Dendritic cell treated with granulocyte-macrophage colony-stimulating factor and Interleukin-4, amounts not matched to agents 40 ng/mL and 50 ng/mL, for 4 days (primary cell): ENCODE results near the gene RPP25L.

Experiments used
- H3K27ac Mint-ChIP-seq: one replicate; pipeline ENCODE4 v1.8.0; 2022; ENCODE audit warnings: mild to moderate bottlenecking, mixed read lengths
- H3K27me3 Mint-ChIP-seq: one replicate; pipeline ENCODE4 v1.8.0; 2022; ENCODE audit warnings: mild to moderate bottlenecking, mixed read lengths
- H3K36me3 Mint-ChIP-seq: one replicate; pipeline ENCODE4 v1.8.0; 2022; ENCODE audit warnings: low read depth, mixed read lengths
- H3K4me1 Mint-ChIP-seq: one replicate; pipeline ENCODE4 v1.8.0; 2022; ENCODE audit warnings: low read depth, mixed read lengths
- H3K4me3 Mint-ChIP-seq: one replicate; pipeline ENCODE4 v1.8.0; 2022; ENCODE audit warnings: mild to moderate bottlenecking, moderate library complexity, mixed read lengths
- H3K9me3 Mint-ChIP-seq: one replicate; pipeline ENCODE4 v1.8.0; 2022; ENCODE audit warnings: mixed read lengths
- intact Hi-C: fragments of 100-400 bp; cut with micrococcal nuclease; formaldehyde crosslinking; loops from one replicate; pipeline ENCODE4 v1.15.0; 2022

RPP25L gene

GRCh38 chr9:34633166-34633565 lies 21.3 kb upstream of the RPP25L start:
- H3K27me3 Mint-ChIP-seq, result peaks cover 42% of the 10 kb centered on the region
- H3K9me3 Mint-ChIP-seq, result no peaks in the 10 kb centered on the region
- peaks cover 37% of the 10 kb centered on the region for H3K4me1 Mint-ChIP-seq
- intact Hi-C loops, result no loop called here
- peaks cover 15% of the 10 kb centered on the region for H3K36me3 Mint-ChIP-seq
- no peak overlapping the region for H3K4me3 Mint-ChIP-seq
- no peak overlapping the region for H3K27ac Mint-ChIP-seq

DNA sequence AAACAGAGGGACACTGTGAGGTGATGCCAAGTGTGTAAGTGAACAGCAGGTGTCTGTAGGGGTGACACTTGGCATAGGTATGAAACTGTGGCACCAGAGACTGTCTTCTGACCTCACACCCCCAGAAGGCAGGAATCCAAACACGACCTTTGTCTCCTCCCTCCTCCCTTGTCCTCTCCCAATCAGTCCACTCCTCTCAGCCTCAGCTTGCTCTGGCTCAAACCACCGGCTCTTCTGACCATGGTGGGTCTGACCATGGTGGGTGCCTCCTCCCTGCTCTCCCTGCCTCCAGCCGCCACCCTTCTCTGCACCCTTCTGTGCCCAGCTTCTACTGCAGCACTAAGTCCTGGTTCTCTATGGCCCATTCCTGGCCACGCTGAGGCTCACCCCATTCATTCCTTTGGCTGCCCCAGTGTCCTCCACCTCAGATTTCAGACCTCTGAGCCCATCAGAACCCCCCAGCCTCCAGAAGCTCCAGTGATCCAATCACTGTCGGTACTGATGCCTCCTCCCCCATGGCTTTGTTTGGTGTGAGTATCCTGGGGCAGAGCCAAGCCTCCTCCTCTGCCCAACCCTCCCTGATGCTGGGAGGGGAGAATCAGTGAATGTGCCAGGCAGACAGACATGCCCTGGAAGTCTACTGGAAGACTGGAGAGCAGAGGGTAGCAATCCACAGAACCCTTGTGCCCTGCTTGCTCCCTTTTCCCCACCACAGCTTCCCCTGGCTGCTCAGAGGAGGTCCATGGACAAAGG lies 18.7 kb upstream of the RPP25L start:
- Mint-ChIP-seq H3K4me1 (peaks cover 23% of the 10 kb centered on the region), H3K27ac (no peak overlapping the region), H3K9me3 (no peaks in the 10 kb centered on the region), H3K4me3 (no peak overlapping the region), H3K36me3 (peaks cover 11% of the 10 kb centered on the region), H3K27me3 (peaks cover 68% of the 10 kb centered on the region)
- intact Hi-C loops, result no loop called here

- Mint-ChIP-seq H3K36me3 (no peaks in the 10 kb centered on the region), H3K27me3 (peaks cover 79% of the 10 kb centered on the region), H3K4me3 (peak overlapping the region; percentile 65), H3K27ac (no peak overlapping the region), H3K4me1 (peaks cover 15% of the 10 kb centered on the region), H3K9me3 (no peaks in the 10 kb centered on the region)
- intact Hi-C loops, result no loop called here
Measured at GRCh38 chr9:34629491-34629808, 17.6 kb upstream of the RPP25L start.

- H3K9me3 Mint-ChIP-seq, result no peaks in the 10 kb centered on the region
- H3K4me3 Mint-ChIP-seq, result peak within 1 kb of the TSS; percentile 65
- H3K27me3 Mint-ChIP-seq, result peaks cover 85% of the 10 kb centered on the region
- intact Hi-C loops, result no loop called here
- no peaks in the 10 kb centered on the region for H3K36me3 Mint-ChIP-seq
- H3K4me1 Mint-ChIP-seq, result peaks cover 17% of the 10 kb centered on the region
- H3K27ac Mint-ChIP-seq, result no peak within 1 kb of the TSS
Measured at GRCh38 chr9:34628656-34629490, 17.0 kb upstream of the RPP25L start, which contains the start of gene ARID3C. Gene ARID3C (minus strand): TSS chr9:34629066. CDS start chr9:34628014, 1,052 bp downstream.

DNA sequence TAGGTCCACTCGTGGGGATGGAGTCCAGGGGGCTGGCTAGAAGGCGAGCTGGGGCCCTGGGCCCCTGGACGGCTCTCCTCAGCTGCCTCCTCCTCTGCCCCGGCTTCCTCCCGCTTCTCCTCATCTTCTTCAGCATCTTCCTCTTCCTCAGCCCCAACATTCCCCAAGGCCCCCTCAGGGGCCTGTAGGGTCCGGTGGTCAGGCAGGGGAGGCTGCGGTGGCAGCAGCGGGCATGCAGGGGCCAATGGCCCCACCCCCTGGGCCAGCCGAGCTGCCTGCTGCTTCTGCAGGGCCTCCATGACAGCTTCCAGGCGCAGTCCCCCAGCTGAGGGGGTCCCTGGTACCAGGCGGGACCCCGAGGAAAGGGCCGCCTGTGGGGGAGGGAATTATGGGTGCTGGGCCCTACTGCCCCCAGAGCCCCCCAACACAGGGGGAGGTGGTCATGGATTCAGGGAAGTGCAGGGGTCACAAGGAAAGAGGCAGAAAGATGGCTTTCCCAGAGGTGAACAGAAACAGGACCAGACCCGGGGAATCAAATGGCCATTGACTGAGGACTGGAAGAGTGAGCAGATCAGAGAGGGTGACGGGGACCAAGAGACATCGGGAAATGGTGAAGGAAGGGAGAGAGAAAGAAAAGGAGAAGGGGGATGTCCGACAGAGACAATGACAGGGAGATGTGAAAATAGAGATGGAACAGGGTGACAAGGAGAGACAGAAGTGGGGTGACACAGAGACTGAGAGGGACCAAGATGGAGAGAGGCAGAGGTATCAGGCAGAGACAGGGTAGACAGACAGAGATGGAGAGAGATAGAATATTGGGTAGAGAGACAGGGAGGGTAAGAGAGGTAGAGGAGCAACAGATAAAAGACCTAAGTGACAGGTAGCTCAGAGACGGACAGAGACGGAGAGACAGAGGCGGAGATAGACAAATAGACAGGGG lies 16.1 kb upstream of the RPP25L start:
- Mint-ChIP-seq H3K27ac (no peak overlapping the region), H3K9me3 (no peaks in the 10 kb centered on the region), H3K36me3 (no peaks in the 10 kb centered on the region), H3K27me3 (peaks cover 94% of the 10 kb centered on the region), H3K4me1 (peaks cover 23% of the 10 kb centered on the region), H3K4me3 (peak overlapping the region; percentile 63)
- intact Hi-C loops, result no loop called here

DNA sequence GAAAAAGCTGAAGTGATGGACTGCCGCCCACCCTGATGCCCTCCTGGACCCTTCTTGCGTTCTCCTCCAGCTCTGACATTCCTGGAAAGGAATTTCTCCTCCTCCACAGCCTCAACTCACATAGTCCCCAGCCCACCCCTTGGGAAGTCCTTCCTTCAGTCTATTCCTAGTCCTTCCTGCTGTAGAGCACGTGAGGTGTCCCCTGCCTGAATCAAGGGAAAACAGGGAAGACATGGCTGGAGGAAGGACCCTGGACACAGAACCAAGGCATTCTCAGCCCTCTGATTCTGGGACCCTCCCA lies 13.2 kb upstream of the RPP25L start:
- intact Hi-C loops, result no loop called here
- H3K36me3 Mint-ChIP-seq, result peaks cover 4% of the 10 kb centered on the region
- no peak overlapping the region for H3K4me3 Mint-ChIP-seq
- no peaks in the 10 kb centered on the region for H3K9me3 Mint-ChIP-seq
- H3K27me3 Mint-ChIP-seq, result peaks cover 90% of the 10 kb centered on the region
- H3K4me1 Mint-ChIP-seq, result peaks cover 32% of the 10 kb centered on the region
- H3K27ac Mint-ChIP-seq, result no peak overlapping the region

DNA sequence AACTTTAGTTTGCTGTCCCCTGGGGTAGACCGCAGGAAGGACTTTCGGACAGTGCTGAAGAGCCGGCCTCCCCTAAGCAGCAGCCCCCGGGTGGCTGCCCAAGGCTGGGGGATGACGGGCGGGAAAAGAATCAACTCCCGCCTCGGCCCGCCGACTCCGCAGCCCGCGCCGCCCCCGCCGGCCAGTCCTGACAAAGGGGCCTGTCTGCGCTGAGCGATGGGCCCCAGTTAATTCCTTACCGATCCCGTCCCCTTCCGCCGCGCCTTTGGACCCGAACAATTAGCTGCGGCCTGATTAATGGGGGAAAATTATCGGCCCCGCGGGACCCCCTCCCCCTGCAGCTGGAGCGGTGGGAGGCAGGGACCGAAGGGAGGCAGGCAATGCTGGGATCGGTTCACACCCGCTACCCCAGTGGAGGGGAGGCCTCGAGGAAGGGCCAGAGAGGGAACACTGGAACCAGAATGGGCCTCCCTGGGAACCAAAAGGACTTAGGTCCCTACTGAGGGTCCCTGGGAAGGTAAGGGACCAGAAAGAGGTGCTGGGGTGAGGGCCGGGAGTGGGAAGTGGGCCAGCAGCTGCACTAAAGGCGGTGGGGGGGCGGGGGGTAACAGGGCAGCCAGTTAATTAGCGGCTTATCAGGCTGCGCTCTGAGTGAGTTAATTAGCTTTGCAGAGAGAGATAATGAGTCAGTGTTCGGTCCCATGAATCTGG lies 12.7 kb upstream of the RPP25L start:
- no peak overlapping the region for H3K4me3 Mint-ChIP-seq
- H3K9me3 Mint-ChIP-seq, result no peaks in the 10 kb centered on the region
- peaks cover 37% of the 10 kb centered on the region for H3K4me1 Mint-ChIP-seq
- peaks cover 85% of the 10 kb centered on the region for H3K27me3 Mint-ChIP-seq
- H3K36me3 Mint-ChIP-seq, result peaks cover 6% of the 10 kb centered on the region
- intact Hi-C loops, result no loop called here
- H3K27ac Mint-ChIP-seq, result no peak overlapping the region

- Mint-ChIP-seq H3K4me3 (no peak overlapping the region), H3K4me1 (peaks cover 37% of the 10 kb centered on the region), H3K27me3 (peaks cover 78% of the 10 kb centered on the region), H3K36me3 (peaks cover 8% of the 10 kb centered on the region), H3K9me3 (no peaks in the 10 kb centered on the region), H3K27ac (no peak overlapping the region)
- intact Hi-C loops, result no loop called here
Measured at GRCh38 chr9:34623374-34624235, 11.7 kb upstream of the RPP25L start.

DNA sequence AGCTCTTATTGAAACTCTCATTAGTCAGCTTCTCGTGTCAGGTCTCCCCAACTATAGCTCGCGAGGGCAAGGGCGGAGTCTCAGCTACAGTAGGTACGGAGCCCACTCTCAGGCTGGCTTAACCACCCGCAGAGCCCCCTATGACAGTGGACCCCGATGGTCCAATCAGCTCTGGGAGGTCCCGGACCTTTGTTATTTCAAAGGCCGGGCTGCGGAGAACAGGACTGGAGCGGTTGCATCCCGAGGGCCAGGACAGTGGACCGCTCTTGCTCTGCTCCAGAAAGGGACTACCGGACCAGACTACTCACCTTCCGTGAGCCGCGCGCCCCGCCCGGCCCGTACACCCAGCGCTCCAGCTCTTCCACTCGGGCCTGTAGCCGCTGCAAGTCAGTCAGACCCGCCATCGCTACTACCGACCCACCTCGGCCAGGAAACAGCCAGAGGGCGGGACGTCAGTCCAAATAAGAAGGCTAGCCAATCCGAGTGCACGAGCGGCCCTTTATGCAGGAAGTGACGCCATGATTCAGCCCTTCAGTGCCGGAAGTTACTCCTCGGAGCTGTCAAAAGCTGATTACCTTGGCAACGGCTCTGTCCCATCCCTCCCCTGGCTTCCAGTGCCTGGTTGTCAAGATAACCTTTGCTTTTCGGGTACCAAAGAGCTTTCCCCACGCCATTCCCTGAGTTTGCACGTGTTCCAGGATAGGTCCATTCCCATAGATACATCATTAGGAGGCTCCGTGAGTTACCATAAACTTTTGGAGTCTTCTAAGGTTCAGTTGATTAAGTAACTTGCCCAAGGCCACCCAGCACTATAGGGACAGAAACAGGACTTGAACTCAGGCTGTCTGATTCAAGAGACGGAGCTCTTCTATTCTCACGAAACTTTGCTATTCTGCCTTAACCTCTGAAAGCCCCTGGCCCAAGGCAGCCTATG lies 8.4 kb upstream of the RPP25L start, which contains the start of gene DCTN3:
Gene DCTN3 (minus strand): TSS at position 435 of the 934 bp plus-strand sequence. CDS start 31 bp downstream, at position 404.
- H3K27ac Mint-ChIP-seq, result peak within 1 kb of the TSS; percentile 89
- H3K4me1 Mint-ChIP-seq, result peaks cover 29% of the 10 kb centered on the region
- peak within 1 kb of the TSS; percentile 95 for H3K4me3 Mint-ChIP-seq
- no peaks in the 10 kb centered on the region for H3K9me3 Mint-ChIP-seq
- H3K36me3 Mint-ChIP-seq, result peaks cover 40% of the 10 kb centered on the region
- H3K27me3 Mint-ChIP-seq, result peaks cover 45% of the 10 kb centered on the region
- intact Hi-C loops, result no loop called here

DNA sequence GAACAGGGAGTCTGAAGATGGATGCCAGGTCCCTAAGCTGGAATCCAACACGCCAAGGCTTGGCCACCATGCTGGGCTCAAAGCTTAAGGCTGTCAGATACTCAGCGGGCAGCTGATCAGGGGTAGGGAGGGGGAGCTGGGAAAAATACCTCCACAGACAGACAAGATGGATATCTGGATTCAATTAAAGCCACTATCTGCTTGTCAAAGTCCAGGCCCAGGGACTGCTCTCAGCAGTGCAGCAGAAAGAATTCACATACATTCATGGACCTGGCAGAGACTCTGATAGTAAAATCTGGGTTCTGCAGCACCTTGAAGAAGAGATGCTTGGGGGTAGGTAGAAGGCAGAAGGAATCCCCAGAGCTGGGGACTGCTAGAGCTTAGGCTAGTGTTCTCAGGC lies 3.2 kb upstream of the RPP25L start:
- intact Hi-C loops, result no loop called here
- Mint-ChIP-seq H3K27ac (no peak overlapping the region), H3K4me1 (peaks cover 45% of the 10 kb centered on the region), H3K36me3 (peaks cover 66% of the 10 kb centered on the region), H3K27me3 (no peaks in the 10 kb centered on the region), H3K9me3 (no peaks in the 10 kb centered on the region), H3K4me3 (no peak overlapping the region)

- peak overlapping the region; percentile 86 for H3K4me3 Mint-ChIP-seq
- peaks cover 55% of the 10 kb centered on the region for H3K36me3 Mint-ChIP-seq
- no peaks in the 10 kb centered on the region for H3K27me3 Mint-ChIP-seq
- intact Hi-C loops, result loop anchor here (1.0 kb wide), 2 partner anchors 21 to 155 kb away; partner anchors contain the start of genes DNAI1 and FAM219A
- peak overlapping the region; percentile 94 for H3K27ac Mint-ChIP-seq
- H3K4me1 Mint-ChIP-seq, result peaks cover 33% of the 10 kb centered on the region
- H3K9me3 Mint-ChIP-seq, result no peaks in the 10 kb centered on the region
Measured at GRCh38 chr9:34612788-34613390, 992 bp upstream of the RPP25L start.
